C4-2B (cell line): Measurements from ENCODE around the gene NOL12.

Experiments used
- ZFX ChIP-seq: fragments of 450-650 bp; IDR thresholded peaks from 2 replicates; pipeline ENCODE4 v1.6.1; 2017
- TF ChIP-seq, protein P1 (sequence below): fragments of 450-650 bp; conservative IDR thresholded peaks from 2 replicates; pipeline ENCODE4 v1.5.1; 2017; ENCODE audit warnings: mild to moderate bottlenecking

GRCh38 chr22:37681001-37681424 lies 5.1 kb upstream of the NOL12 start:
- TF ChIP-seq, protein P1, sequence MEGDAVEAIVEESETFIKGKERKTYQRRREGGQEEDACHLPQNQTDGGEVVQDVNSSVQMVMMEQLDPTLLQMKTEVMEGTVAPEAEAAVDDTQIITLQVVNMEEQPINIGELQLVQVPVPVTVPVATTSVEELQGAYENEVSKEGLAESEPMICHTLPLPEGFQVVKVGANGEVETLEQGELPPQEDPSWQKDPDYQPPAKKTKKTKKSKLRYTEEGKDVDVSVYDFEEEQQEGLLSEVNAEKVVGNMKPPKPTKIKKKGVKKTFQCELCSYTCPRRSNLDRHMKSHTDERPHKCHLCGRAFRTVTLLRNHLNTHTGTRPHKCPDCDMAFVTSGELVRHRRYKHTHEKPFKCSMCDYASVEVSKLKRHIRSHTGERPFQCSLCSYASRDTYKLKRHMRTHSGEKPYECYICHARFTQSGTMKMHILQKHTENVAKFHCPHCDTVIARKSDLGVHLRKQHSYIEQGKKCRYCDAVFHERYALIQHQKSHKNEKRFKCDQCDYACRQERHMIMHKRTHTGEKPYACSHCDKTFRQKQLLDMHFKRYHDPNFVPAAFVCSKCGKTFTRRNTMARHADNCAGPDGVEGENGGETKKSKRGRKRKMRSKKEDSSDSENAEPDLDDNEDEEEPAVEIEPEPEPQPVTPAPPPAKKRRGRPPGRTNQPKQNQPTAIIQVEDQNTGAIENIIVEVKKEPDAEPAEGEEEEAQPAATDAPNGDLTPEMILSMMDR, result no peak
- TF ChIP-seq ZFX, result no peak
